GM15510 (cell line): ENCODE data around the gene B4GALT6.

Experiments
- POLR2A ChIP-seq: IDR thresholded peaks from 3 replicates; pipeline ENCODE4 v1.6.1; 2011; ENCODE audit warnings: borderline replicate concordance; ENCODE audit not compliant: insufficient read length; ENCODE audit errors: extremely low read depth

The B4GALT6 gene

GRCh38 chr18:31657823-31658669 is 26.3 kb downstream of the B4GALT6 start:
- TF ChIP-seq POLR2A, result no peak

- TF ChIP-seq POLR2A, result no peak
These were observed 27.6 kb downstream of the B4GALT6 start for GRCh38 chr18:31656754-31657153.

- no peak for TF ChIP-seq POLR2A
These were observed 29.0 kb downstream of the B4GALT6 start for GRCh38 chr18:31655354-31655753.

- TF ChIP-seq POLR2A, result no peak
These were observed 31.5 kb downstream of the B4GALT6 start for GRCh38 chr18:31652877-31653276.

- TF ChIP-seq POLR2A, result no peak
These were observed 32.0 kb downstream of the B4GALT6 start for GRCh38 chr18:31652357-31652756.

- TF ChIP-seq POLR2A, result no peak
These were observed 33.0 kb downstream of the B4GALT6 start for GRCh38 chr18:31651369-31651768.

- no peak for TF ChIP-seq POLR2A
These were observed 34.2 kb downstream of the B4GALT6 start for GRCh38 chr18:31649978-31650719.

GRCh38 chr18:31649449-31649848 is 34.9 kb downstream of the B4GALT6 start:
- TF ChIP-seq POLR2A, result no peak

GRCh38 chr18:31648966-31649429 is 35.4 kb downstream of the B4GALT6 start:
- TF ChIP-seq POLR2A, result no peak

GRCh38 chr18:31648458-31648857 is 35.9 kb downstream of the B4GALT6 start:
- TF ChIP-seq POLR2A, result no peak

GRCh38 chr18:31647127-31647753 is 37.1 kb downstream of the B4GALT6 start:
- no peak for TF ChIP-seq POLR2A

GRCh38 chr18:31646332-31647126 is 37.9 kb downstream of the B4GALT6 start:
- no peak for TF ChIP-seq POLR2A

GRCh38 chr18:31645411-31645810 is 39.0 kb downstream of the B4GALT6 start:
- no peak for TF ChIP-seq POLR2A

- TF ChIP-seq POLR2A, result no peak
These were observed 41.4 kb downstream of the B4GALT6 start for GRCh38 chr18:31643003-31643402.
